K562 (cell line): ENCODE data around the gene FAM227A. TPM values are rescaled to one million over a fixed set of nuclear protein-coding genes. Genes with fewer than 3 reads are reported as not detected.
A peak's percentile ranks its signal among the peaks of the same experiment; 100 is the strongest.

Experiments
- ATAC-seq: fragments of 200-7000 bp; cut with Tn5 transposase; 3 replicates; pipeline ENCODE4 v1.9.1; 2020; ENCODE audit warnings: moderate library complexity
- BruUV-seq: library from RNA; stranded (reverse); fragments of 400-500 nt; replicated peaks from 2 replicates; lab custom pipeline; 2021; lab: Mats Ljungman, UMichigan
- CTCF ChIA-PET: fragments of 300-600 bp; formaldehyde crosslinking; extraction: SDS; loops from one replicate; lab custom pipeline; 2021; ENCODE audit warnings: low intra/inter-chr PET ratio; lab: Yijun Ruan, JAX
- POLR2A ChIA-PET: fragments of 300-600, 350-650 bp; sonication (Branson Sonifier 250); formaldehyde crosslinking; extraction: SDS; loops from one replicate; lab custom pipeline; 2021; ENCODE audit warnings: antibody characterized with exemption, inconsistent platforms; lab: Yijun Ruan, JAX
- DNase-seq, 4 experiments: peaks; one replicate each; pipeline versions ENCODE4 v3.0.0 to v3.0.0-alpha.2; 2011 to 2018; ENCODE audit warnings: low spot score in 3 of 4, mixed read lengths in 3 of 4; ENCODE audit errors: extremely low read depth in 1 of 4
- FAIRE-seq: peaks from 2 replicates; lab custom pipeline; 2011; peaks lifted over from hg19 to GRCh38; lab: Jason Lieb, UNC
- H2AFZ ChIP-seq: 2 replicates; pipeline ENCODE4 v1.6.0; 2011; ENCODE audit warnings: low read depth, low read length, control low read depth, inconsistent platforms
- H3K27ac ChIP-seq: fragments of 200-600 bp; 3 replicates; pipeline ENCODE4 v1.8.0; 2011; ENCODE audit warnings: low read depth, mild to moderate bottlenecking, control low read depth, inconsistent platforms, low read length, moderate library complexity, mixed read lengths; ENCODE audit errors: extremely low read depth
- H3K27me3 ChIP-seq, 2 experiments: fragments of 300-600 bp in 1 of 2; 2 replicates in 1 of 2; 3 replicates in 1 of 2; pipeline versions ENCODE4 v1.6.0 to v1.8.0; 2011; ENCODE audit warnings: inconsistent platforms in 2 of 2, low read length in 2 of 2, mild to moderate bottlenecking in 1 of 2, mixed read lengths in 1 of 2, moderate library complexity in 1 of 2; ENCODE audit not compliant: control insufficient read depth in 2 of 2, insufficient read depth in 2 of 2
- H3K36me3 ChIP-seq: fragments of 300-600 bp; 3 replicates; pipeline ENCODE4 v1.8.0; 2011; ENCODE audit warnings: mild to moderate bottlenecking, low read length, inconsistent platforms; ENCODE audit not compliant: control insufficient read depth, insufficient read depth
- H3K4me1 ChIP-seq, 2 experiments: fragments of 200-600 bp in 1 of 2; replicated peaks in 1 of 2; 2 replicates in 1 of 2; 3 replicates in 1 of 2; pipeline versions ENCODE4 v1.5.1 to v1.8.0; 2011; ENCODE audit warnings: inconsistent platforms in 2 of 2, low read length in 2 of 2, mild to moderate bottlenecking in 1 of 2, mixed read lengths in 1 of 2, moderate library complexity in 1 of 2; ENCODE audit not compliant: control insufficient read depth in 2 of 2, insufficient read depth in 2 of 2
- H3K4me2 ChIP-seq: 2 replicates; pipeline ENCODE4 v1.6.1; 2011; ENCODE audit warnings: low read length, control low read depth, inconsistent platforms, mixed read lengths; ENCODE audit not compliant: insufficient read depth
- H3K4me3 ChIP-seq: fragments of 200-600 bp; sonication (generic), shearing (Covaris generic); 2 replicates; pipeline ENCODE4 v1.5.1; 2016; ENCODE audit warnings: control low read depth, inconsistent platforms
- H3K79me2 ChIP-seq: fragments of 200-600 bp; 3 replicates; pipeline ENCODE4 v1.8.0; 2011; ENCODE audit warnings: low read length, inconsistent platforms; ENCODE audit not compliant: control insufficient read depth, insufficient read depth
- H3K9ac ChIP-seq, 2 experiments: 2 replicates each; pipeline versions ENCODE4 v1.6.0 to v1.6.1; 2011; ENCODE audit warnings: low read depth in 2 of 2, low read length in 2 of 2, control low read depth in 1 of 2, inconsistent platforms in 1 of 2, mild to moderate bottlenecking in 1 of 2, mixed read lengths in 1 of 2; ENCODE audit not compliant: insufficient read depth in 1 of 2
- H3K9me1 ChIP-seq: one replicate; pipeline ENCODE4 v1.6.0; 2011; ENCODE audit warnings: inconsistent platforms, mild to moderate bottlenecking, low read length, moderate library complexity; ENCODE audit not compliant: control insufficient read depth, insufficient read depth
- H3K9me3 ChIP-seq: replicated peaks from 2 replicates; pipeline ENCODE4 v1.5.1; 2011; ENCODE audit warnings: low read depth, low read length, inconsistent platforms; ENCODE audit not compliant: control insufficient read depth, insufficient read depth
- H4K20me1 ChIP-seq: replicated peaks from 2 replicates; pipeline ENCODE4 v1.6.1; 2011; ENCODE audit warnings: low read length, inconsistent platforms, mixed read lengths; ENCODE audit not compliant: control insufficient read depth, insufficient read depth
- AFF1 ChIP-seq, 2 experiments: fragments of 450-650 bp; IDR thresholded peaks; 2 replicates each; pipeline ENCODE4 v1.6.1; 2018; ENCODE audit warnings: mild to moderate bottlenecking in 2 of 2, low read depth in 1 of 2; ENCODE audit not compliant: partially characterized antibody in 2 of 2
- JUNB ChIP-seq: fragments of 450-650 bp; formaldehyde crosslinking; conservative IDR thresholded peaks from 2 replicates; pipeline ENCODE4 v1.4.0; 2020; ENCODE audit warnings: mild to moderate bottlenecking
- KDM4B ChIP-seq, 2 experiments: fragments of 450-650 bp in 1 of 2; sonication (generic) in 1 of 2; IDR thresholded peaks; 2 replicates each; pipeline ENCODE4 v1.6.1; 2016 to 2017; ENCODE audit warnings: borderline replicate concordance in 2 of 2, antibody characterized with exemption in 1 of 2, low read depth in 1 of 2, mild to moderate bottlenecking in 1 of 2
- RBM25 ChIP-seq: fragments of 200-400 bp; formaldehyde crosslinking; IDR thresholded peaks from 2 replicates; pipeline ENCODE4 v1.6.1; 2018; ENCODE audit warnings: low read length, low read depth, moderate library complexity; ENCODE audit not compliant: severe bottlenecking
- ZNF165 ChIP-seq: fragments of 250-450 bp; sonication (Bioruptor Pico); IDR thresholded peaks from 2 replicates; pipeline ENCODE4 v1.4.0; 2020; ENCODE audit warnings: borderline replicate concordance
- ZNF583 ChIP-seq: fragments of 250-450 bp; sonication (Bioruptor Pico); IDR thresholded peaks from 2 replicates; pipeline ENCODE4 v1.4.0; 2020
- WGBS: fragments of 100-300 bp; shearing (Covaris generic); methylation state at CpG from one replicate; pipeline ENCODE4 v1.1.6; 2016; ENCODE audit warnings: low coverage, mixed read lengths; ENCODE audit not compliant: insufficient coverage; ENCODE audit errors: missing lambda C conversion rate; 5-methylcytosine and 5-hydroxymethylcytosine counted together
- in situ Hi-C: fragments of 300-500 bp; cut with MboI; formaldehyde crosslinking; loops from 4 replicates; pipeline ENCODE4 v1.15.0; 2018; ENCODE audit warnings: inconsistent platforms, mixed read lengths
- intact Hi-C: fragments of 100-400 bp; cut with micrococcal nuclease; formaldehyde crosslinking; loops from 2 replicates; pipeline ENCODE4 v1.14.2; 2022
- polyA plus RNA-seq, 8 experiments: library from polyadenylated mRNA; depleted of rRNA in 4 of 8; stranded (reverse) in 5 of 8; unstranded in 3 of 8; fragments of >200 nt; fragmentation: Nextera tagmentation in 2 of 8; fragmentation: Illumina TruSeq in 1 of 8; extraction: Ambion mirVana in 2 of 8; extraction: Trizol in 1 of 8; gene quantifications; 2 replicates each; pipeline versions ENCODE4 v1.2.1 to v1.2.3, GENCODE V29; 2011 to 2014; ENCODE audit warnings: inconsistent platforms in 1 of 8, missing spikeins in 1 of 8
- total RNA-seq, 7 experiments: library from RNA; depleted of rRNA in 6 of 7; stranded (reverse); fragments of >200 nt in 6 of 7; fragmentation: Illumina TruSeq in 2 of 7; extraction: Trizol in 2 of 7; gene quantifications; 2 replicates each; pipeline versions ENCODE4 v1.2.1 to v1.2.3, GENCODE V29; 2011 to 2021; ENCODE audit warnings: low replicate concordance in 1 of 7

FAM227A gene
- total and polyA plus RNA-seq, 9 of the 15 experiments (the other 6 are each of a cell fraction or from before 2014, with no cell fraction given) = 0.10 to 2.2 (median 0.83) TPM

- H3K9ac ChIP-seq = peak overlapping the region in 1 of 2 experiments; percentile 76; a peak in 1 of 4 replicates
These were observed 18.7 kb upstream of the FAM227A start for GRCh38 chr22:38674888-38675287.

More at GRCh38 chr22:38674888-38675287, 18.7 kb upstream of the FAM227A start:
- TF ChIP-seq AFF1 (IDR thresholded peaks at IDR 0.05; ENCODE audit: low read depth in 1 of 2, partially characterized antibody in 2 of 2) (no peak), ZNF583 (CRISPR knock-in tag) (no peak), KDM4B (IDR thresholded peaks at IDR 0.05; ENCODE audit: borderline replicate concordance in 2 of 2, low read depth in 1 of 2) (no peak), JUNB (CRISPR knock-in tag) (no peak), RBM25 (no peak), ZNF165 (CRISPR knock-in tag) (no peak)
- Histone ChIP-seq H3K27ac (no peak overlapping the region), H3K36me3 (peaks cover 9% of the 10 kb centered on the region; the same call in 2 of the 3 replicates), H3K9me1 (no peaks in the 10 kb centered on the region), H3K79me2 (no peaks in the 10 kb centered on the region), H4K20me1 (no peaks in the 10 kb centered on the region), H3K4me1 (peaks cover 0 to 2% of the 10 kb centered on the region in 2 experiments; a peak in 3 of 5 replicates), H3K4me2 (no peak overlapping the region), H3K4me3 (no peak overlapping the region), H3K9me3 (no peaks in the 10 kb centered on the region), H3K27me3 (no peaks in the 10 kb centered on the region), H2AFZ (no peak overlapping the region)
- FAIRE-seq (no peak), ATAC-seq (no peak), DNase-seq (no peak)
- no TSS peak for BruUV-seq
- ChIA-PET POLR2A (interaction anchor here (1.1 to 1.7 kb wide), 2 partner anchors 9 to 86 kb away, joined by 3 to 6 read pairs; no protein-coding TSS in a partner anchor), CTCF (no interaction called here)
- in situ Hi-C loops (no loop called here), intact Hi-C loops (no loop called here)
- WGBS = 71% methylated on average over 3 of the region's 5 CpGs
